Mucosa of descending colon (tissue), 3 donors: Measurements from ENCODE around the gene VPS11. TPM values are rescaled to one million over a fixed set of nuclear protein-coding genes. Genes with fewer than 3 reads are reported as not detected.
A peak's percentile ranks its signal among the peaks of the same experiment; 100 is the strongest.

ENCODE experiments used
- ATAC-seq: fragments of 200-7000 bp; cut with Tn5 transposase; one replicate; pipeline ENCODE4 v1.9.1; 2020; ENCODE audit warnings: mild to moderate bottlenecking, moderate library complexity
- DNase-seq, 3 donors: peaks; one replicate each; pipeline ENCODE4 v3.0.0-alpha.2; 2020
- H3K36me3 ChIP-seq: fragments of 200-600 bp; one replicate; pipeline ENCODE4 v1.8.0; 2021; ENCODE audit warnings: low read depth, mild to moderate bottlenecking
- H3K4me1 ChIP-seq: fragments of 200-600 bp; one replicate; pipeline ENCODE4 v1.8.0; 2021; ENCODE audit warnings: low read depth, mild to moderate bottlenecking
- H3K4me3 ChIP-seq: fragments of 200-600 bp; one replicate; pipeline ENCODE4 v1.8.0; 2021; ENCODE audit warnings: mild to moderate bottlenecking
- H3K9me3 ChIP-seq: fragments of 200-600 bp; one replicate; pipeline ENCODE4 v1.8.0; 2021; ENCODE audit warnings: mild to moderate bottlenecking
- CTCF ChIP-seq: fragments of 200-600 bp; IDR thresholded peaks from one replicate; pipeline ENCODE4 v1.8.0; 2022; ENCODE audit warnings: antibody characterized with exemption, mild to moderate bottlenecking
- intact Hi-C, 2 donors: fragments of 100-400 bp; cut with DNase I in 1 of 2; cut with micrococcal nuclease in 1 of 2; formaldehyde crosslinking; loops; one replicate each; pipeline versions ENCODE4 v1.11.0 to v1.11.1; 2022; cut with DNase I, micrococcal nuclease
- total RNA-seq, 3 donors: library from RNA; stranded (reverse); fragmentation: NEBNext Ultra II Directional in 2 of 3; extraction: Animal tissue kit (Norgen Biotek cat#: 25700) in 2 of 3; gene quantifications; one replicate each; pipeline versions ENCODE4 v1.2.1 to v1.2.4, GENCODE V29; 2021 to 2023
- donor health status: DM: no; HTN: no; CAD: no; lungs with moderate emphysema.
- donor health status: DM: no; HTN: no; CAD: no.
- donor health status: DM: no; HTN: yes; CAD: no.

The VPS11 gene
- total RNA-seq, 3 donors from 2014 or later = 26.1 to 34.8 (median 29.1) TPM

GRCh38 chr11:119027561-119028345 lies 39.9 kb upstream of the VPS11 start:
- intact Hi-C loops = no loop called here
- ATAC-seq = no peak
- Histone ChIP-seq H3K4me3 (no peak overlapping the region), H3K4me1 (peaks cover 38% of the 10 kb centered on the region), H3K9me3 (no peaks in the 10 kb centered on the region), H3K36me3 (no peaks in the 10 kb centered on the region)
- DNase-seq = no peak
- TF ChIP-seq CTCF = no peak

GRCh38 chr11:119028346-119029068 lies 39.1 kb upstream of the VPS11 start:
- intact Hi-C loops = no loop called here
- no peak for DNase-seq

GRCh38 chr11:119029069-119029339 lies 38.6 kb upstream of the VPS11 start:
- Histone ChIP-seq H3K4me1 (peaks cover 38% of the 10 kb centered on the region), H3K9me3 (no peaks in the 10 kb centered on the region), H3K36me3 (no peaks in the 10 kb centered on the region), H3K4me3 (no peak overlapping the region)
- intact Hi-C loops = no loop called here
- DNase-seq (no peak), ATAC-seq (no peak)
- no peak for TF ChIP-seq CTCF

More at GRCh38 chr11:119028346-119029068, 39.1 kb upstream of the VPS11 start:
- Histone ChIP-seq H3K4me1 (peaks cover 38% of the 10 kb centered on the region), H3K9me3 (no peaks in the 10 kb centered on the region), H3K36me3 (no peaks in the 10 kb centered on the region), H3K4me3 (no peak overlapping the region)
- no peak for TF ChIP-seq CTCF
- no peak for ATAC-seq

- ATAC-seq = peak; percentile 70
- TF ChIP-seq CTCF = no peak
- Histone ChIP-seq H3K36me3 (no peaks in the 10 kb centered on the region), H3K4me1 (peaks cover 38% of the 10 kb centered on the region), H3K9me3 (no peaks in the 10 kb centered on the region), H3K4me3 (peak overlapping the region; percentile 51)
- DNase-seq = peak; percentile 71 to 85 (median 80)
- intact Hi-C loops = no loop called here
Measured at GRCh38 chr11:119029340-119030028, 38.1 kb upstream of the VPS11 start.

GRCh38 chr11:119030029-119030328 lies 37.6 kb upstream of the VPS11 start:
- ATAC-seq (no peak), DNase-seq (no peak)
- Histone ChIP-seq H3K4me1 (peaks cover 38% of the 10 kb centered on the region), H3K4me3 (peak overlapping the region; percentile 51), H3K9me3 (no peaks in the 10 kb centered on the region), H3K36me3 (no peaks in the 10 kb centered on the region)
- intact Hi-C loops = no loop called here
- TF ChIP-seq CTCF = no peak
